ENCODE data around the gene TUBGCP5.

- peak; percentile 50 to 67 (median 59) for TF ChIP-seq CTCF (IDR thresholded peaks at IDR 0.05 in 4 of 5, conservative IDR thresholded peaks at IDR 0.05 in 1 of 5)
- TF ChIP-seq POLR2A (IDR thresholded peaks at IDR 0.05), result peak; percentile 83 to 87
Observed at GRCh38 chr15:23039143-23039916, at the start of gene TUBGCP5.
